ENCODE results near the gene STIMATE.

DNA sequence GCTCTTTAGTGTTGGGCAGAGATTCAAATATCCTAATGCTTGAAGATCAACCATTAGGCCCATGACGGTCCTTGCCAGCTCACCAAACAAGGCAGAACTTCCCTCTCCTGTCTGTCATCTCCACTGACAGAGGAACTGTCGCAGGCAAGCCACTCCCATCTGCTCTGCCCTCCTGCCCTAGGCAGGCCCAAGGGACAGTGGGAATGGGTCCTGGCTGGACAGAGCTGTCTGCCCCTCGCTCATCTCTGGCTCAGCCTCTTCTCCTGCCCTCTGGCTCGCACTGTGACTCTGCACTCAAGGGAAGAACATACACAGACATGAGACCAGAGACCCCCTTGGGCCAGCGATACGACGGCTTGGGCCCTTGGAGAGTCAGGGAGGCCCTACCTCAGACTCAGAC lies 54.9 kb downstream of the STIMATE start:
- TF ChIP-seq, protein P1, sequence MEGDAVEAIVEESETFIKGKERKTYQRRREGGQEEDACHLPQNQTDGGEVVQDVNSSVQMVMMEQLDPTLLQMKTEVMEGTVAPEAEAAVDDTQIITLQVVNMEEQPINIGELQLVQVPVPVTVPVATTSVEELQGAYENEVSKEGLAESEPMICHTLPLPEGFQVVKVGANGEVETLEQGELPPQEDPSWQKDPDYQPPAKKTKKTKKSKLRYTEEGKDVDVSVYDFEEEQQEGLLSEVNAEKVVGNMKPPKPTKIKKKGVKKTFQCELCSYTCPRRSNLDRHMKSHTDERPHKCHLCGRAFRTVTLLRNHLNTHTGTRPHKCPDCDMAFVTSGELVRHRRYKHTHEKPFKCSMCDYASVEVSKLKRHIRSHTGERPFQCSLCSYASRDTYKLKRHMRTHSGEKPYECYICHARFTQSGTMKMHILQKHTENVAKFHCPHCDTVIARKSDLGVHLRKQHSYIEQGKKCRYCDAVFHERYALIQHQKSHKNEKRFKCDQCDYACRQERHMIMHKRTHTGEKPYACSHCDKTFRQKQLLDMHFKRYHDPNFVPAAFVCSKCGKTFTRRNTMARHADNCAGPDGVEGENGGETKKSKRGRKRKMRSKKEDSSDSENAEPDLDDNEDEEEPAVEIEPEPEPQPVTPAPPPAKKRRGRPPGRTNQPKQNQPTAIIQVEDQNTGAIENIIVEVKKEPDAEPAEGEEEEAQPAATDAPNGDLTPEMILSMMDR (IDR thresholded peaks at IDR 0.05): no peak
- TF ChIP-seq MEF2A (IDR thresholded peaks at IDR 0.05; ENCODE audit: borderline replicate concordance, low read depth) (no peak), EP300 (IDR thresholded peaks at IDR 0.05; ENCODE audit: borderline replicate concordance in 1 of 2, low read depth in 1 of 2, low read length in 1 of 2) (no peak), JUND (IDR thresholded peaks at IDR 0.05) (no peak), RFX5 (IDR thresholded peaks at IDR 0.05; ENCODE audit: low read length) (no peak), MXI1 (IDR thresholded peaks at IDR 0.05; ENCODE audit: low read depth, low read length) (no peak), GABPA (IDR thresholded peaks at IDR 0.05; ENCODE audit: low read depth) (no peak), YY1 (IDR thresholded peaks at IDR 0.05; ENCODE audit: low read depth) (no peak), TCF12 (IDR thresholded peaks at IDR 0.05) (no peak), TAF1 (IDR thresholded peaks at IDR 0.05; ENCODE audit: borderline replicate concordance, low read depth, low read length) (no peak)
- TF ChIP-seq, protein P2, sequence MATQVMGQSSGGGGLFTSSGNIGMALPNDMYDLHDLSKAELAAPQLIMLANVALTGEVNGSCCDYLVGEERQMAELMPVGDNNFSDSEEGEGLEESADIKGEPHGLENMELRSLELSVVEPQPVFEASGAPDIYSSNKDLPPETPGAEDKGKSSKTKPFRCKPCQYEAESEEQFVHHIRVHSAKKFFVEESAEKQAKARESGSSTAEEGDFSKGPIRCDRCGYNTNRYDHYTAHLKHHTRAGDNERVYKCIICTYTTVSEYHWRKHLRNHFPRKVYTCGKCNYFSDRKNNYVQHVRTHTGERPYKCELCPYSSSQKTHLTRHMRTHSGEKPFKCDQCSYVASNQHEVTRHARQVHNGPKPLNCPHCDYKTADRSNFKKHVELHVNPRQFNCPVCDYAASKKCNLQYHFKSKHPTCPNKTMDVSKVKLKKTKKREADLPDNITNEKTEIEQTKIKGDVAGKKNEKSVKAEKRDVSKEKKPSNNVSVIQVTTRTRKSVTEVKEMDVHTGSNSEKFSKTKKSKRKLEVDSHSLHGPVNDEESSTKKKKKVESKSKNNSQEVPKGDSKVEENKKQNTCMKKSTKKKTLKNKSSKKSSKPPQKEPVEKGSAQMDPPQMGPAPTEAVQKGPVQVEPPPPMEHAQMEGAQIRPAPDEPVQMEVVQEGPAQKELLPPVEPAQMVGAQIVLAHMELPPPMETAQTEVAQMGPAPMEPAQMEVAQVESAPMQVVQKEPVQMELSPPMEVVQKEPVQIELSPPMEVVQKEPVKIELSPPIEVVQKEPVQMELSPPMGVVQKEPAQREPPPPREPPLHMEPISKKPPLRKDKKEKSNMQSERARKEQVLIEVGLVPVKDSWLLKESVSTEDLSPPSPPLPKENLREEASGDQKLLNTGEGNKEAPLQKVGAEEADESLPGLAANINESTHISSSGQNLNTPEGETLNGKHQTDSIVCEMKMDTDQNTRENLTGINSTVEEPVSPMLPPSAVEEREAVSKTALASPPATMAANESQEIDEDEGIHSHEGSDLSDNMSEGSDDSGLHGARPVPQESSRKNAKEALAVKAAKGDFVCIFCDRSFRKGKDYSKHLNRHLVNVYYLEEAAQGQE (IDR thresholded peaks at IDR 0.05; ENCODE audit: low read depth, low read length): no peak
- TF ChIP-seq, protein P3, sequence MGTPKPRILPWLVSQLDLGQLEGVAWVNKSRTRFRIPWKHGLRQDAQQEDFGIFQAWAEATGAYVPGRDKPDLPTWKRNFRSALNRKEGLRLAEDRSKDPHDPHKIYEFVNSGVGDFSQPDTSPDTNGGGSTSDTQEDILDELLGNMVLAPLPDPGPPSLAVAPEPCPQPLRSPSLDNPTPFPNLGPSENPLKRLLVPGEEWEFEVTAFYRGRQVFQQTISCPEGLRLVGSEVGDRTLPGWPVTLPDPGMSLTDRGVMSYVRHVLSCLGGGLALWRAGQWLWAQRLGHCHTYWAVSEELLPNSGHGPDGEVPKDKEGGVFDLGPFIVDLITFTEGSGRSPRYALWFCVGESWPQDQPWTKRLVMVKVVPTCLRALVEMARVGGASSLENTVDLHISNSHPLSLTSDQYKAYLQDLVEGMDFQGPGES (IDR thresholded peaks at IDR 0.05; ENCODE audit: low read depth, low read length): no peak
